NCI-H748 (cell line): ENCODE measurements around the gene RMND5B.

ENCODE experiments used
- DNase-seq: peaks from one replicate; lab custom pipeline; 2025; ENCODE audit not compliant: unreplicated experiment; lab: John Stamatoyannopoulos, UW

The RMND5B gene

GRCh38 chr5:178199581-178200434 is 69.0 kb downstream of the RMND5B start:
- DNase-seq: no peak
